Body of pancreas (tissue), 4 donors: ENCODE measurements around the gene GSTK1. TPM values are rescaled to one million over a fixed set of nuclear protein-coding genes. Genes with fewer than 3 reads are reported as not detected.

Experiments used
- ATAC-seq: fragments of 150-250 bp; one replicate; pipeline ENCODE4 v1.9.1; 2016
- DNase-seq, 4 donors: peaks; one replicate each; pipeline ENCODE4 v3.0.0-alpha.2; 2019
- H3K27ac ChIP-seq, 4 donors: fragments of 200-600 bp; sonication (generic); 1 replicate in 3 of 4; 2 replicates in 1 of 4; pipeline versions ENCODE4 v1.5.1 to v1.6.1; 2016 to 2019; ENCODE audit warnings: mild to moderate bottlenecking in 1 of 4, mixed read lengths in 1 of 4, moderate library complexity in 1 of 4
- H3K27me3 ChIP-seq, 2 donors: fragments of 200-600 bp; sonication (generic); one replicate each; pipeline ENCODE4 v1.6.0; 2016; ENCODE audit warnings: mild to moderate bottlenecking in 1 of 2
- H3K36me3 ChIP-seq, 2 donors: fragments of 200-600 bp; sonication (generic); replicated peaks in 1 of 2; 2 replicates each; pipeline ENCODE4 v1.5.1; 2016; ENCODE audit warnings: low read depth in 2 of 2; ENCODE audit not compliant: insufficient read depth in 1 of 2
- H3K4me1 ChIP-seq: fragments of 200-600 bp; sonication (generic); one replicate; pipeline ENCODE4 v1.6.0; 2016
- H3K4me3 ChIP-seq, 2 donors: fragments of 200-600 bp; sonication (generic); 1 replicate in 1 of 2; 2 replicates in 1 of 2; pipeline ENCODE4 v1.5.1; 2016 to 2019
- H3K9me3 ChIP-seq, 3 donors: fragments of 200-600 bp; sonication (generic); 1 replicate in 2 of 3; 2 replicates in 1 of 3; pipeline ENCODE4 v1.5.1; 2016
- CTCF ChIP-seq, 7 experiments: fragments of 450-650 bp in 4 of 7; fragments of 200-600 bp in 3 of 7; sonication (generic) in 3 of 7; IDR thresholded peaks; one replicate each; pipeline ENCODE4 v1.5.1; 2016 to 2019; ENCODE audit warnings: antibody characterized with exemption in 7 of 7
- POLR2A ChIP-seq, 3 donors: fragments of 450-650 bp; IDR thresholded peaks; one replicate each; pipeline ENCODE4 v1.6.1; 2016; ENCODE audit warnings: antibody characterized with exemption in 3 of 3, mild to moderate bottlenecking in 2 of 3
- WGBS, 2 donors: methylation state at CpG; one replicate each; pipeline ENCODE4 v1.1.5; 2017; 5-methylcytosine and 5-hydroxymethylcytosine counted together
- intact Hi-C: fragments of 100-400 bp; cut with DNase I; formaldehyde crosslinking; loops from one replicate; pipeline ENCODE4 v1.15.1; 2023
- small RNA-seq: library from RNA; depleted of rRNA; stranded (forward); fragments of <200 nt; gene quantifications from one replicate; pipeline ENCODE3, GENCODE V24; 2016
- total RNA-seq, 2 donors: library from RNA; depleted of rRNA; stranded (reverse); fragments of >200 nt; gene quantifications; one replicate each; pipeline ENCODE4 v1.1.0, GENCODE V29; 2016

GSTK1 gene
- total RNA-seq, 2 donors from 2014 or later = 75.8 to 109 TPM

GRCh38 chr7:143316492-143316891 lies 53.3 kb downstream of the GSTK1 start:
- H3K27me3 ChIP-seq = no peaks in the 10 kb centered on the region
- intact Hi-C loops = no loop called here
- no peak for DNase-seq
- WGBS, 2 donors = 69 to 71% methylated on average over 4 of the region's 4 CpGs
- H3K27ac ChIP-seq = no peak overlapping the region
- no peaks in the 10 kb centered on the region for H3K36me3 ChIP-seq
- no peaks in the 10 kb centered on the region for H3K9me3 ChIP-seq
- H3K4me1 ChIP-seq = no peaks in the 10 kb centered on the region
- no peak for TF ChIP-seq CTCF (IDR thresholded peaks at IDR 0.05)
- TF ChIP-seq POLR2A (IDR thresholded peaks at IDR 0.05) = no peak
- H3K4me3 ChIP-seq = no peak overlapping the region
- no peak for ATAC-seq

GRCh38 chr7:143318661-143319060 lies 55.4 kb downstream of the GSTK1 start:
- no peak for TF ChIP-seq CTCF (IDR thresholded peaks at IDR 0.05)
- TF ChIP-seq POLR2A (IDR thresholded peaks at IDR 0.05) = no peak
- intact Hi-C loops = no loop called here
- ATAC-seq (peak; percentile 54), DNase-seq (peak in 1 of 4 donors; percentile 43)
- Histone ChIP-seq H3K9me3 (no peaks in the 10 kb centered on the region), H3K36me3 (no peaks in the 10 kb centered on the region), H3K27ac (no peak overlapping the region), H3K27me3 (no peaks in the 10 kb centered on the region), H3K4me1 (no peaks in the 10 kb centered on the region), H3K4me3 (no peak overlapping the region)
- 46% methylated on average over 5 of the region's 5 CpGs; no CpG with 5 or more reads in 1 of the 2 donors for WGBS, 2 donors

Small RNAs within 50 kb of the gene (small RNA-seq; reads per million reads assigned to genes)
- gene AC073342.3 (not detected), gene RN7SL481P (not detected), gene RN7SL535P (not detected)

Other genes starting within 250 kb of the GSTK1 start
- not detected for gene OR9A2, start 236.3 kb upstream of the GSTK1 start, total RNA-seq
- not detected for gene OR6V1, start 211.1 kb upstream of the GSTK1 start, total RNA-seq
- not detected for gene PIP, start 131.4 kb upstream of the GSTK1 start, total RNA-seq
- not detected for gene TAS2R39, start 80.0 kb upstream of the GSTK1 start, total RNA-seq
- not detected for gene TAS2R40, start 41.4 kb upstream of the GSTK1 start, total RNA-seq
- 10 to 100 TPM; 13.2 to 23.9 TPM for gene TMEM139, start 21.5 kb downstream of the GSTK1 start, total RNA-seq
- gene CASP2, start 24.9 kb downstream of the GSTK1 start, total RNA-seq = 1 to 10 TPM; 4.6 to 9.3 TPM
- gene CLCN1, start 52.7 kb downstream of the GSTK1 start, total RNA-seq = not detected
- gene FAM131B, start 99.3 kb downstream of the GSTK1 start, total RNA-seq = under 1 TPM in 1 of 2 donors, not detected in 1; 0.26 TPM
- 10 to 100 TPM; 40.2 to 60.6 TPM for gene ZYX, start 117.9 kb downstream of the GSTK1 start, total RNA-seq
- gene EPHA1, start 145.4 kb downstream of the GSTK1 start, total RNA-seq = 10 to 100 TPM in 1 of 2 donors, 1 to 10 TPM in 1; 9.9 to 14.3 TPM
- gene TAS2R60, start 180.0 kb downstream of the GSTK1 start, total RNA-seq = not detected
- gene TAS2R41, start 214.4 kb downstream of the GSTK1 start, total RNA-seq = not detected